GM19099 (cell line): Measurements from ENCODE around the gene MEGF9.

Experiments used
- POLR2A ChIP-seq: IDR thresholded peaks from 3 replicates; pipeline ENCODE4 v1.6.1; 2011; ENCODE audit warnings: low read depth; ENCODE audit not compliant: insufficient read length; ENCODE audit errors: extremely low read depth

MEGF9 gene

GRCh38 chr9:120570296-120570695, 144.0 kb downstream of the MEGF9 start:
- TF ChIP-seq POLR2A, result no peak

DNA sequence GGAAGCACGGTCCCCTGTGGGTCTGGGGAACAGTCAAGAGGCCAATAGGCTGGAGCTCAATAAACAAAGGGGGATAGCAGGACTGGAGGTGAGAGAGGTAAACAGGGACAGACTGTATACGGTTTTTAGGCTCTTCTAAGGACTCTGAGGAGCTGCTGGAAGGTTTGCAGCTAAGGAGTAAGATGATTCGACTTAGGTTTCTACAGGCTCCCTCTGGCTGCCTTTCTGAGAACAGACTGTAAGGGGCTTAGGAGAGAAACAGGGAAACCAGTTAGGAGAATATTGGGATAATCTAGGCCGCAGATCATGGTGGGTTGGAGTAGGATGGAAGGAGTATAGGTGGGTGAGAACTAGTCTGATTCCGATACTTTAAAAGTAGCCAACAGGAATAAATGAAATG, 144.7 kb downstream of the MEGF9 start:
- TF ChIP-seq POLR2A, result no peak

DNA sequence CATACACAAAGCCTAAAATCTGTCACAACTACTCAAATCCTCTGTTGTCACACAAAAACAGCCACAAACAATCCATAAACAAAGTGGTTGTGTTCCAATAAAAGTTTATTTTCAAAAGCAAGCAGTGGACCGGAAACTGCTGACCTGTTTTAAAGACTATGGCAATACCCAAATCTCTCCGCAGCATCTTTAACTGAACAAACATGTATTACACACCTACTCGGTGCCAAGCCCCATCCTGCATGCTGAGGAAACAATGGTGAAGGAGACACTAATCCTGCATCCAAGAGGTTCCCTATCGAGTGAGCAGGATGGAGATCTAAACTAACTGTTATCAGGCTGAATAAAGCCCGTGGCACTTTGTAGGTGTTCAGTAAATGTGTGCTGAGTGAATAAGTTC, 145.5 kb downstream of the MEGF9 start:
- no peak for TF ChIP-seq POLR2A

GRCh38 chr9:120567874-120568273, 146.4 kb downstream of the MEGF9 start:
- TF ChIP-seq POLR2A, result no peak

DNA sequence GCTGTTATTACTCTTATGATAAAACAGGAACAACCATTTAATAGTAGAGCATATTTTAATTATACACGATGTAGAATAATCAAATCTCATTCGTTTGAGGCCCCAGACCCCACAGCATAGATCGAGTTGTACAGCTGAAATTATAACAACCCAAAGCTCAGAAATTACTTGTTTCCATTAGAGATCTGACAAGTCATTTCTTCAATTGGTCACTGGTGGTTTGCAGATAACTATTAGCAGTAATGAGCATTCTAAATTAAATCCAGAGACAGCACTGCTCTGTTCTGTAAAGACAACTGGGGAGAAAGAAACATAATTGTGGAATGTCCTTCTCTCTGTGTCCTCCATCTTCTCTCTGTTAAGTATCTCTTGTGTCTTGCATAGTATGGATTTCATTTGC, 147.2 kb downstream of the MEGF9 start:
- TF ChIP-seq POLR2A, result no peak

GRCh38 chr9:120564589-120564988, 149.7 kb downstream of the MEGF9 start:
- TF ChIP-seq POLR2A, result no peak

- no peak for TF ChIP-seq POLR2A
These were observed 151.3 kb downstream of the MEGF9 start for GRCh38 chr9:120562861-120563443.

DNA sequence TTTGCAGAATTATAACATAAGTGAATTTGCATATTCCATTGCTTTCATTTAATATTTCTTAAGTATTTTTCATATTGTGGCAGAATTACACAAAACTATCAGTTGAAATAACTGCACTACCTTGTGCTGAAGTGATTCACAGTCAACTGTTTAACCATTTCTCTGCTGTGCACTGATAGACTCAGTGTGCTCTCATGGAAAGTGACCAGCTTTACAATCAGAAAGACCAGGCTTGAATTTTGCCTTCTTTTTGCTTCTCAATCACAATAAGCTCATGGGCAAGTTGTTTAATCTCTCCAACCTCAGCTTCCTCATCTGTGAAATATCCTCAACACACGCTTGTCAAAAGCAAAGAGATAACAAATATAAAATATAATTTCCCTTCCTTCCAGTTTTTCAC, 152.6 kb downstream of the MEGF9 start:
- no peak for TF ChIP-seq POLR2A

GRCh38 chr9:120559546-120559945, 154.7 kb downstream of the MEGF9 start:
- no peak for TF ChIP-seq POLR2A

- no peak for TF ChIP-seq POLR2A
These were observed 155.8 kb downstream of the MEGF9 start for GRCh38 chr9:120558454-120558853.

DNA sequence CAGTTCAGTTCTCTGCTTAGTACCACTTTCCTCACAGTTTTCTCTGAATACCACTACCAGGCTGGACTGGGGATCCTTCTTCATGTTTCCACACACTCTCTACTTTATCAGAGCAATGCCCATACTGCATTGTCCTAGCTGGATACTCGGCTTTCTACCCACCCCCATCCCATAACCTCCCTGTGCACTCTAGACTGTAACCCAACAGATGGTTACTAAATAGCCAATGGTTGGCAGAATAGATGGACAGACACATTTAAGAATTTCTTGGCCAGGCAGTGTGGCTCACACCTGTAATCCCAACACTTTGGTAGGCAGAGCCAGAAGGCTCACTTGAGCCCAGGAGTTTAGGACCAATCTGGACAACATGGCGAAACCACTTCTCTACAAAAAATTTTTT, 157.1 kb downstream of the MEGF9 start:
- TF ChIP-seq POLR2A, result no peak

DNA sequence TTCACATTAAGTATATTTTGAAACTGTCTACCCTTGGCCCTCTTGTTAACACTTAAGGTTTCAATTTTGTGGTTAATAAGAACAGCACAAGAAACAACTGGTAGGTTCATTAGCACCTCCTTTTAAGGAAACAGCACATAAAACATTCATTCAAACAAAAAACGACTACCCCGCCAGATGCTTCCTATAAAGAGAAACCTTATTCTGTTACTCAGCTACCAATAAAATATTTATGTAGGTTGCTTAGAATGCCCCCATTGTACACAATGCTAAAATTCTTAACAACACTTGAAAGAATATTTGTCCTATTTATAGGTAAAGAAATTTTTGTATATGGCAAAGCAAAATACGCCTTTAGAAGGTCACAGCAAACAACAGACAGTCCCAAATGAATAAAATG, 157.5 kb downstream of the MEGF9 start:
- no peak for TF ChIP-seq POLR2A

DNA sequence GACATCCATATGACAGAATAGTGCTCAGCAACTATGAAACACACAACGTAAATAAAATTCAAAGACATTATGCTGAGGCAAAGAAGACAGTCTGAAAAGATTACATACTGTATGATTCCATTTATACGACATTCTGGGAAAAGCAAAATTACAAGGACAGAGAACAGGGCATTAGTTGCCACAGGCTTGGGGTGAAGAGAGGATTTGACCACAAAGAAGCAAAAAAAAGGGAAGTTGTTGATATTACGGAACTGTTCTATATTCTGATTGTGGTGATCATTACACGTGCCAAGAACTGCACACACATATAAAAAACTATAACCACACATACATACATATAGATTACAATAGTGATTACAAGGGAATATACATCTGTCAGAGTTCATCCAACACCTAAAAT, 158.4 kb downstream of the MEGF9 start:
- TF ChIP-seq POLR2A, result no peak
